Measurements from ENCODE around the gene ITPK1. TPM values are rescaled to one million over a fixed set of nuclear protein-coding genes. Genes with fewer than 3 reads are reported as not detected.

Gene ITPK1
- total and polyA plus RNA-seq, 2 experiments from 2014 or later, result 18.7 to 35.0 TPM

DNA sequence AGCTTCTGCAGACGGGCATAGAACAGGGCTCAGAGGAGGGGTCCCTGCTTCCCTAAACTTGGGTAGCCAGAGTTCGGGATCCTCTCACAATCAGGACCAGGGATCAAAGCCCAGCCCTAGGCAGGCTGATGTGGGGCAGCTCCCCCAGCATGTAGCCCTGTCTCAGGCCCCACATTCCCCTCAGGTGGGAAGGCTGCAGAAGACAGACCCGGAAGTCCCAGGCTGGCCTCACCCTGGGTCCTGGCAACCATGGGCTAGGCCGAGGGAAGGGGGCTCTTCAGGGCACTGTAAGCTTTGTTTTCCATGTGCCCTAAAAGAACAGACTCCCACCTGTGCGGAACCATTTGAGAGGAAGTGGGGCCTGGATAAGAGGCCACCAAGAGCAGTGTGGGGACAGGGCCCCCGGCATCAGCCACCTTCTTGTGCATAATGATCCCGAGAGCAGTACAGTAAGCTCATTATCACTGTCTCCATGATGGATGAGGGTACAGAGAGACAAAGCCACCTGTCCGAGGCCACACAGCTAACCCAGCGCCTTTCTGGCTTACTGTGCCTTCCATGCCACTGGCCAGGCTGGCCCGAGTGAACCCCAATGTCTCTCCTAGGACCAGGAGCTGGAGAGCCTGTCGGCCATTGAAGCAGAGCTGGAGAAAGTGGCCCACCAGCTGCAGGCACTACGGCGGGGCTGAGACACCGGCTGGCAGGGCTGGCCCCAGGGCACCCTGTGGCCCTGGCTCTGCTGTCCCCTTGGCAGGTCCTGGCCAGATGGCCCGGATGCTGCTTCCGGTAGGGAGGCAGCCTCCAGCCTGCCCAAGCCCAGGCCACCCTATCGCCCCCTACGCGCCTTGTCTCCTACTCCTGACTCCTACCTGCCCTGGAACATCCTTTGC, 181.3 kb downstream of the ITPK1 start:
- Histone ChIP-seq H3K36me3 (ENCODE audit: low read depth) (no peaks in the 10 kb centered on the region), H3K9me3 (ENCODE audit: low read depth) (no peaks in the 10 kb centered on the region), H3K79me2 (ENCODE audit: insufficient read depth) (no peaks in the 10 kb centered on the region), H3K27me3 (replicated peaks; ENCODE audit: insufficient read depth) (no peaks in the 10 kb centered on the region), H4K20me1 (ENCODE audit: insufficient read depth) (no peaks in the 10 kb centered on the region), H3K9ac (no peak overlapping the region), H2AFZ (no peak overlapping the region), H3K4me1 (ENCODE audit: insufficient read depth) (peaks cover 7% of the 10 kb centered on the region), H3K9me2 (ENCODE audit: insufficient read depth) (no peaks in the 10 kb centered on the region), H3K27ac (no peak overlapping the region), H3K4me3 (no peak overlapping the region), H3F3A (ENCODE audit: insufficient read depth) (0 out of 2 replicates have a peak, but pooled peaks cover 4% of the 10 kb centered on the region), H3K4me2 (ENCODE audit: unreplicated experiment) (no peak overlapping the region)
- TF ChIP-seq EZH2phosphoT487 (IDR thresholded peaks at IDR 0.05; ENCODE audit: insufficient read depth, low read depth) (no peak), EZH2 (IDR thresholded peaks at IDR 0.05; ENCODE audit: insufficient read depth, poor library complexity, severe bottlenecking) (no peak)
- DNase-seq, result no peak
- WGBS, 2 experiments (ENCODE audit: low coverage in 1 of 2, low lambda C conversion rate in 2 of 2, missing lambda C conversion rate in 2 of 2), result 67 to 69% methylated on average over 19 of the region's 19 CpGs
- in situ Hi-C loops (cut with MboI), result no loop called here

DNA sequence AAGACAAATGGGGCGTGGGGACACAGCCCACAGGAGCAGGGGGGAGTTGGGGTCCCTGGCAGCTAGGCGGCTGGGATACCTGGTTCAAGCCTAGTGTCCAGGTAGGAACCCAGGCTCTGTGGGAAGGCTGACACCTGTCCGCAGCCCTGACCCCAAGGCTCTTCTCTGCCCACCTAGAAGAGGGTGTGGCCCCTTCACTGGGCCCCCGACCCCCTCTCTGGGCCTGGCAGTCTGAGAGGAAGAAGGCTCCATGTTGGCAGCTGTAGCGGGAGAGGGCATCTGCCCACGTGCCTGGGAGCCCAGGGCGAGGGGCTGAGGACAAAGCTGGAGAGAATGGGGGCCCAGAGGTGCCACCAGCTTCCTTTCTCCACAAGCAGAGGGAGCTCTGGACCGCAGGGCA, 182.2 kb downstream of the ITPK1 start:
- Histone ChIP-seq H3K27me3 (replicated peaks; ENCODE audit: insufficient read depth) (no peaks in the 10 kb centered on the region; the same call in 1 of the 2 replicates), H3K9ac (no peak overlapping the region), H3K79me2 (ENCODE audit: insufficient read depth) (no peaks in the 10 kb centered on the region), H3K4me2 (ENCODE audit: unreplicated experiment) (no peak overlapping the region), H3K9me2 (ENCODE audit: insufficient read depth) (no peaks in the 10 kb centered on the region), H3K27ac (no peak overlapping the region), H4K20me1 (ENCODE audit: insufficient read depth) (no peaks in the 10 kb centered on the region), H3K9me3 (ENCODE audit: low read depth) (no peaks in the 10 kb centered on the region), H3K4me1 (ENCODE audit: insufficient read depth) (peaks cover 7% of the 10 kb centered on the region), H3K4me3 (no peak overlapping the region), H3K36me3 (ENCODE audit: low read depth) (no peaks in the 10 kb centered on the region), H3F3A (ENCODE audit: insufficient read depth) (0 out of 2 replicates have a peak, but pooled peaks cover 4% of the 10 kb centered on the region), H2AFZ (no peak overlapping the region)
- TF ChIP-seq EZH2phosphoT487 (IDR thresholded peaks at IDR 0.05; ENCODE audit: insufficient read depth, low read depth) (no peak), EZH2 (IDR thresholded peaks at IDR 0.05; ENCODE audit: insufficient read depth, poor library complexity, severe bottlenecking) (no peak)
- in situ Hi-C loops (cut with MboI), result no loop called here
- WGBS, 2 experiments (ENCODE audit: low coverage in 1 of 2, low lambda C conversion rate in 2 of 2, missing lambda C conversion rate in 2 of 2), result 70 to 72% methylated on average over 6 to 8 of the region's 8 CpGs
- no peak for DNase-seq

DNA sequence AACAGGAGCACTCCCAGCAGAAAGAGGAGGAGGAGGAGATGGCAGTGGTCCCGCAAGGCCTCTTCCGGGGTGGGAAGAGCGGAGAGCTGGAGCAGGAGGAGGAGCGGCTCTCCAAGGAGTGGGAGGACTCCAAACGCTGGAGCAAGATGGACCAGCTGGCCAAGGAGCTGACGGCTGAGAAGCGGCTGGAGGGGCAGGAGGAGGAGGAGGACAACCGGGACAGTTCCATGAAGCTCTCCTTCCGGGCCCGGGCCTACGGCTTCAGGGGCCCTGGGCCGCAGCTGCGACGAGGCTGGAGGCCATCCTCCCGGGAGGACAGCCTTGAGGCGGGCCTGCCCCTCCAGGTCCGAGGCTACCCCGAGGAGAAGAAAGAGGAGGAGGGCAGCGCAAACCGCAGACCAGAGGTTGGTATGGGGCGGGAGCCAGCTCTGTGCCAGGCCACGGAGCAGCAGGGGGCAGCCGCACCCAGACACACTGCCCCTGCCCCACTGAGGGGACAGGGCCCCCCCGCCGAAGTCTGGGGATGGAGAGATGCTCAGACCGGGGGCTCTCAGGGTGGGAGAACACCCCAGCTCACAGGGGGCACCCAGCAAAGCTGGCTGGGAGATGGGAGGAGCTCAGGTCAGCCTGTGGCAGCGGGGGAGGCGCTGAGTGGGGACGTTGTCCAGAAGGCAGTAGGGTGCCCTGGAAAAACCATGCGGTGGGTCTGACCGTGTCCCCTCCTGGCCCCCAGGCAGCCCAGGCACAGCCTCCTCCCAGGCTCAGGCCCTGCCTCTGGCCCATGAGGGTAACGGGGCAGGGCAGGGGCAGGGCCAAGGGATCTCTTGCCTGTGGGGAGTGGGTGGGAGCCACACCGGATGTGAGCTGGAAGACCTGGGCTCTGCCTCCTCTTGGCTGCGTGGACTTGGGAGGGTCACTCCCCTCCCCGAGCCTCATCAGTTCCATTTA, 183.0 kb downstream of the ITPK1 start:
- no peak overlapping the region for H2AFZ ChIP-seq
- no peaks in the 10 kb centered on the region for H3K36me3 ChIP-seq (ENCODE audit: low read depth)
- H3K27ac ChIP-seq, result no peak overlapping the region
- TF ChIP-seq EZH2phosphoT487 (IDR thresholded peaks at IDR 0.05; ENCODE audit: insufficient read depth, low read depth), result no peak
- no peak for TF ChIP-seq EZH2 (IDR thresholded peaks at IDR 0.05; ENCODE audit: insufficient read depth, poor library complexity, severe bottlenecking)
- H3K9ac ChIP-seq, result no peak overlapping the region
- no peaks in the 10 kb centered on the region for H3K79me2 ChIP-seq (ENCODE audit: insufficient read depth)
- no peaks in the 10 kb centered on the region for H4K20me1 ChIP-seq (ENCODE audit: insufficient read depth)
- 80 to 84% methylated on average over 18 to 35 of the region's 35 CpGs for WGBS, 2 experiments (ENCODE audit: low coverage in 1 of 2, low lambda C conversion rate in 2 of 2, missing lambda C conversion rate in 2 of 2)
- H3F3A ChIP-seq (ENCODE audit: insufficient read depth), result 0 out of 2 replicates have a peak, but pooled peaks cover 4% of the 10 kb centered on the region
- H3K27me3 ChIP-seq (replicated peaks; ENCODE audit: insufficient read depth), result no peaks in the 10 kb centered on the region; the same call in 1 of the 2 replicates
- peaks cover 7% of the 10 kb centered on the region for H3K4me1 ChIP-seq (ENCODE audit: insufficient read depth)
- in situ Hi-C loops (cut with MboI), result no loop called here
- no peak for DNase-seq
- H3K9me3 ChIP-seq (ENCODE audit: low read depth), result no peaks in the 10 kb centered on the region
- no peak overlapping the region for H3K4me2 ChIP-seq (ENCODE audit: unreplicated experiment)
- no peaks in the 10 kb centered on the region for H3K9me2 ChIP-seq (ENCODE audit: insufficient read depth)
- no peak overlapping the region for H3K4me3 ChIP-seq

Data from GM23248 (cell line).